GM12891 (cell line): ENCODE results near the gene RXFP4.

Experiments
- POLR2A ChIP-seq: IDR thresholded peaks from 2 replicates; pipeline ENCODE4 v1.6.1; 2011; ENCODE audit warnings: low read depth, low read length, control low read depth
- POLR2AphosphoS5 ChIP-seq: IDR thresholded peaks from 2 replicates; pipeline ENCODE4 v1.6.1; 2011; ENCODE audit warnings: low read depth, low read length, control low read depth
- SPI1 ChIP-seq: IDR thresholded peaks from 2 replicates; pipeline ENCODE4 v1.6.1; 2011; ENCODE audit warnings: low read depth, low read length, control low read depth

DNA sequence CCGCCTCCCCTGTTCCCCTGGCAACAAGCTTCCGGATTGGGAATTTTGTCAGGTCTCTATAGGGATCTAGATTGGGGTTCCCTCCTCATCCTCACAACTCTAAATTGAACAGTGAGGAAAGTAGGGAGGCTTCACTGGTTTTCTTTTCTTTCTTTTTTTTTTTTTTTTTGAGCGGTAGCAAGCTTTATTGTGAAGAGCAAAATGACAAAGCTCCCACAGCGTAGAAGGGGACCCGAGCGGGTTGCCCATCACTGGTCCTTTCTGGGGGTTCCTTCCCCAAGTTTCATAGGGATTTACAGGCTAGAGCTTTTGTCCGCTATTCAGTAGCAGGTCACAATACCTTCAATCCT, 26.6 kb downstream of the RXFP4 start:
- TF ChIP-seq POLR2AphosphoS5 = no peak
- TF ChIP-seq POLR2A = no peak
- no peak for TF ChIP-seq SPI1
